PC-3 (cell line): ENCODE results near the gene EFNA5.

ENCODE experiments used
- EZH2 ChIP-seq: fragments of 300-600 bp; sonication (generic); IDR thresholded peaks from one replicate; pipeline ENCODE4 v1.6.1; 2017; ENCODE audit warnings: antibody characterized with exemption, mild to moderate bottlenecking, low read length; ENCODE audit not compliant: unreplicated experiment
- EZH2phosphoT487 ChIP-seq: fragments of 300-600 bp; sonication (generic); IDR thresholded peaks from 2 replicates; pipeline ENCODE4 v1.6.1; 2018; ENCODE audit warnings: mild to moderate bottlenecking, antibody characterized with exemption, low read length, borderline replicate concordance
- TF ChIP-seq, protein P1 (sequence below): fragments of 300-600 bp; sonication (generic); conservative IDR thresholded peaks from 2 replicates; pipeline ENCODE4 v1.5.1; 2017; ENCODE audit warnings: antibody characterized with exemption, low read depth, mild to moderate bottlenecking, low read length

DNA sequence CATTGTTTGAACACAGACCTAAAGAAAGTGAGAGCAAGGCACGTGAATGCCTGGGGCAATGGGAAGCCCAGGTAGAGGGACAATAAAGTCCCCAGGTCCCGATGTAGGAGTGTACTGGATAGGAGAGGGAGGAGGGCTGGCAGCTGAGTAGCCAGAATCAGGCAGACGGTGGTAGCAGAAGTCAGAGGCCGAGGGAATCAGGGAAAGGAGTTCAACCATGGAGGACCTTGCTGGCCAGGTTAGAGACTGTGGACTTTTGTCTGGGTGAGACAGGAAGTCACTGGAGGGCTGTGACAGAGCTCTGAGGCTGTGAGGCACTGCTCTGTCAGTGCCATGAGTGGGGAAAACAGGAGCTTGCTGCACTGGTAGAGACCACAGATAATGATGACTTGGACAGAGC, 248.2 kb downstream of the EFNA5 start:
- TF ChIP-seq, protein P1, sequence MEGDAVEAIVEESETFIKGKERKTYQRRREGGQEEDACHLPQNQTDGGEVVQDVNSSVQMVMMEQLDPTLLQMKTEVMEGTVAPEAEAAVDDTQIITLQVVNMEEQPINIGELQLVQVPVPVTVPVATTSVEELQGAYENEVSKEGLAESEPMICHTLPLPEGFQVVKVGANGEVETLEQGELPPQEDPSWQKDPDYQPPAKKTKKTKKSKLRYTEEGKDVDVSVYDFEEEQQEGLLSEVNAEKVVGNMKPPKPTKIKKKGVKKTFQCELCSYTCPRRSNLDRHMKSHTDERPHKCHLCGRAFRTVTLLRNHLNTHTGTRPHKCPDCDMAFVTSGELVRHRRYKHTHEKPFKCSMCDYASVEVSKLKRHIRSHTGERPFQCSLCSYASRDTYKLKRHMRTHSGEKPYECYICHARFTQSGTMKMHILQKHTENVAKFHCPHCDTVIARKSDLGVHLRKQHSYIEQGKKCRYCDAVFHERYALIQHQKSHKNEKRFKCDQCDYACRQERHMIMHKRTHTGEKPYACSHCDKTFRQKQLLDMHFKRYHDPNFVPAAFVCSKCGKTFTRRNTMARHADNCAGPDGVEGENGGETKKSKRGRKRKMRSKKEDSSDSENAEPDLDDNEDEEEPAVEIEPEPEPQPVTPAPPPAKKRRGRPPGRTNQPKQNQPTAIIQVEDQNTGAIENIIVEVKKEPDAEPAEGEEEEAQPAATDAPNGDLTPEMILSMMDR, result no peak
- TF ChIP-seq EZH2, result no peak
- TF ChIP-seq EZH2phosphoT487, result no peak
